ENCODE results near the gene BSG. TPM values are rescaled to one million over a fixed set of nuclear protein-coding genes. Genes with fewer than 3 reads are reported as not detected.

The BSG gene
- total and polyA plus RNA-seq, 7 experiments from 2014 or later, result 109 to 349 (median 159) TPM

- peaks cover 0 to 7% (median 4%) of the 10 kb centered on the region in 5 donors for H3K36me3 Mint-ChIP-seq
- POLR2A ChIA-PET, result interaction anchor here (0.6 to 6.3 kb wide), 5 partner anchors 14 to 127 kb away, joined by 3 to 70 read pairs (median 3); no protein-coding TSS in a partner anchor
- intact Hi-C loops (cut with micrococcal nuclease), result no loop called here
- H3K9me3 Mint-ChIP-seq, result no peaks in the 10 kb centered on the region
- CTCF ChIA-PET, result interaction anchor here (0.6 to 3.7 kb wide), 6 partner anchors 9 to 239 kb away, joined by 3 to 28 read pairs (median 4); no protein-coding TSS in a partner anchor
- H3K27ac ChIP-seq (ENCODE audit: low read depth, low read length), result peak overlapping the region; percentile 81
- peak overlapping the region; percentile 52 to 96 (median 90) for H3K4me3 Mint-ChIP-seq
- peaks cover 8 to 9% of the 10 kb centered on the region in 2 donors for H3K4me1 ChIP-seq (ENCODE audit: control insufficient read depth in 2 of 2, insufficient read depth in 2 of 2, low read length in 2 of 2)
- H3K27me3 Mint-ChIP-seq, result no peaks in the 10 kb centered on the region
- ATAC-seq (no peak), DNase-seq (no peak)
- H3K9me3 ChIP-seq (ENCODE audit: control insufficient read depth in 2 of 3, low read length in 3 of 3), result no peaks in the 10 kb centered on the region
- H3K27ac Mint-ChIP-seq, result peak overlapping the region in 7 of 9 donors; percentile 10 to 94 (median 77)
- H3K4me3 ChIP-seq (ENCODE audit: low read length), result peak overlapping the region; percentile 67
- H3K36me3 ChIP-seq (ENCODE audit: control insufficient read depth in 2 of 3, insufficient read depth in 3 of 3, low read length in 3 of 3), result peaks cover 0 to 39% (median 5%) of the 10 kb centered on the region in 3 experiments
- no peaks in the 10 kb centered on the region for H3K27me3 ChIP-seq (ENCODE audit: control insufficient read depth in 2 of 2, insufficient read depth in 2 of 2, low read length in 2 of 2)
- H3K4me1 Mint-ChIP-seq, result peaks cover 8 to 32% (median 16%) of the 10 kb centered on the region in 7 donors
Measured at GRCh38 chr19:533364-534058, 38.9 kb upstream of the BSG start.

GRCh38 chr19:534088-534487 lies 38.3 kb upstream of the BSG start:
- no peaks in the 10 kb centered on the region for H3K9me3 Mint-ChIP-seq
- Histone ChIP-seq H3K27me3 (ENCODE audit: control insufficient read depth in 2 of 2, insufficient read depth in 2 of 2, low read length in 2 of 2) (no peaks in the 10 kb centered on the region), H3K36me3 (ENCODE audit: control insufficient read depth in 2 of 3, insufficient read depth in 3 of 3, low read length in 3 of 3) (peaks cover 0 to 43% (median 5%) of the 10 kb centered on the region in 3 experiments), H3K9me3 (ENCODE audit: control insufficient read depth in 2 of 3, low read length in 3 of 3) (no peaks in the 10 kb centered on the region), H3K4me1 (ENCODE audit: control insufficient read depth in 2 of 2, insufficient read depth in 2 of 2, low read length in 2 of 2) (peaks cover 8 to 9% of the 10 kb centered on the region in 2 donors), H3K27ac (ENCODE audit: low read depth, low read length) (peak overlapping the region; percentile 81), H3K4me3 (ENCODE audit: low read length) (no peak overlapping the region)
- ChIA-PET POLR2A (interaction anchor here (6.3 kb wide), 1 partner anchor 24 kb away, joined by 70 read pairs; no protein-coding TSS in a partner anchor), CTCF (interaction anchor here (0.9 kb wide), 1 partner anchor 240 kb away, joined by 3 read pairs; no protein-coding TSS in a partner anchor)
- ATAC-seq, result no peak
- peak overlapping the region in 6 of 9 donors; percentile 10 to 94 (median 32) for H3K27ac Mint-ChIP-seq
- peaks cover 0 to 8% (median 4%) of the 10 kb centered on the region in 5 donors for H3K36me3 Mint-ChIP-seq
- peaks cover 8 to 32% (median 16%) of the 10 kb centered on the region in 7 donors for H3K4me1 Mint-ChIP-seq
- peak overlapping the region in 7 of 10 donors; percentile 20 to 96 (median 90) for H3K4me3 Mint-ChIP-seq
- H3K27me3 Mint-ChIP-seq, result no peaks in the 10 kb centered on the region
- no peak for DNase-seq
- intact Hi-C loops (cut with micrococcal nuclease), result no loop called here

- no peaks in the 10 kb centered on the region for H3K9me3 Mint-ChIP-seq
- CTCF ChIA-PET, result no interaction called here
- H3K27ac ChIP-seq (ENCODE audit: low read depth, low read length), result no peak overlapping the region
- DNase-seq (no peak), ATAC-seq (no peak)
- H3K4me1 Mint-ChIP-seq, result peaks cover 8 to 29% (median 16%) of the 10 kb centered on the region in 7 donors
- peaks cover 0 to 50% (median 5%) of the 10 kb centered on the region in 3 experiments for H3K36me3 ChIP-seq (ENCODE audit: control insufficient read depth in 2 of 3, insufficient read depth in 3 of 3, low read length in 3 of 3)
- H3K4me3 Mint-ChIP-seq, result peak overlapping the region in 5 of 10 donors; percentile 51 to 71 (median 53)
- H3K9me3 ChIP-seq (ENCODE audit: control insufficient read depth in 2 of 3, low read length in 3 of 3), result no peaks in the 10 kb centered on the region
- H3K27ac Mint-ChIP-seq, result peak overlapping the region in 2 of 9 donors; percentile 52 to 76
- peaks cover 0 to 8% (median 4%) of the 10 kb centered on the region in 5 donors for H3K36me3 Mint-ChIP-seq
- H3K27me3 Mint-ChIP-seq, result no peaks in the 10 kb centered on the region
- intact Hi-C loops (cut with micrococcal nuclease), result no loop called here
- no peak overlapping the region for H3K4me3 ChIP-seq (ENCODE audit: low read length)
- peaks cover 8 to 9% of the 10 kb centered on the region in 2 donors for H3K4me1 ChIP-seq (ENCODE audit: control insufficient read depth in 2 of 2, insufficient read depth in 2 of 2, low read length in 2 of 2)
- no peaks in the 10 kb centered on the region for H3K27me3 ChIP-seq (ENCODE audit: control insufficient read depth in 2 of 2, insufficient read depth in 2 of 2, low read length in 2 of 2)
- POLR2A ChIA-PET, result no interaction called here
Measured at GRCh38 chr19:535017-535835, 37.2 kb upstream of the BSG start.

- peaks cover 8 to 9% of the 10 kb centered on the region in 2 donors for H3K4me1 ChIP-seq (ENCODE audit: control insufficient read depth in 2 of 2, insufficient read depth in 2 of 2, low read length in 2 of 2)
- peak overlapping the region in 1 of 9 donors; percentile 28 for H3K27ac Mint-ChIP-seq
- H3K27me3 ChIP-seq (ENCODE audit: control insufficient read depth in 2 of 2, insufficient read depth in 2 of 2, low read length in 2 of 2), result no peaks in the 10 kb centered on the region
- POLR2A ChIA-PET, result no interaction called here
- no peaks in the 10 kb centered on the region for H3K27me3 Mint-ChIP-seq
- H3K9me3 Mint-ChIP-seq, result no peaks in the 10 kb centered on the region
- no peaks in the 10 kb centered on the region for H3K9me3 ChIP-seq (ENCODE audit: control insufficient read depth in 2 of 3, low read length in 3 of 3)
- DNase-seq, result no peak
- H3K4me1 Mint-ChIP-seq, result peaks cover 8 to 25% (median 16%) of the 10 kb centered on the region in 7 donors
- intact Hi-C loops (cut with micrococcal nuclease), result no loop called here
- H3K27ac ChIP-seq (ENCODE audit: low read depth, low read length), result no peak overlapping the region
- peaks cover 0 to 8% (median 4%) of the 10 kb centered on the region in 5 donors for H3K36me3 Mint-ChIP-seq
- H3K36me3 ChIP-seq (ENCODE audit: control insufficient read depth in 2 of 3, insufficient read depth in 3 of 3, low read length in 3 of 3), result peaks cover 0 to 56% (median 5%) of the 10 kb centered on the region in 3 experiments
- peak overlapping the region in 1 of 10 donors; percentile 34 for H3K4me3 Mint-ChIP-seq
- H3K4me3 ChIP-seq (ENCODE audit: low read length), result no peak overlapping the region
- ATAC-seq, result no peak
- CTCF ChIA-PET, result interaction anchor here (0.6 kb wide), 1 partner anchor 901 kb away, joined by 3 read pairs; no protein-coding TSS in a partner anchor
Measured at GRCh38 chr19:536031-536880, 36.1 kb upstream of the BSG start.

GRCh38 chr19:536881-537404 lies 35.5 kb upstream of the BSG start:
- H3K27ac ChIP-seq (ENCODE audit: low read depth, low read length), result no peak overlapping the region
- POLR2A ChIA-PET, result no interaction called here
- no peak overlapping the region for H3K27ac Mint-ChIP-seq
- H3K27me3 ChIP-seq (ENCODE audit: control insufficient read depth in 2 of 2, insufficient read depth in 2 of 2, low read length in 2 of 2), result no peaks in the 10 kb centered on the region
- DNase-seq, result no peak
- H3K4me1 ChIP-seq (ENCODE audit: control insufficient read depth in 2 of 2, insufficient read depth in 2 of 2, low read length in 2 of 2), result peaks cover 8 to 9% of the 10 kb centered on the region in 2 donors
- H3K4me3 Mint-ChIP-seq, result no peak overlapping the region
- no peak overlapping the region for H3K4me3 ChIP-seq (ENCODE audit: low read length)
- ATAC-seq, result no peak
- intact Hi-C loops (cut with micrococcal nuclease), result no loop called here
- H3K36me3 ChIP-seq (ENCODE audit: control insufficient read depth in 2 of 3, insufficient read depth in 3 of 3, low read length in 3 of 3), result peaks cover 0 to 61% (median 5%) of the 10 kb centered on the region in 3 experiments
- no peaks in the 10 kb centered on the region for H3K9me3 ChIP-seq (ENCODE audit: control insufficient read depth in 2 of 3, low read length in 3 of 3)
- peaks cover 8 to 25% (median 16%) of the 10 kb centered on the region in 7 donors for H3K4me1 Mint-ChIP-seq
- H3K27me3 Mint-ChIP-seq, result no peaks in the 10 kb centered on the region
- no peaks in the 10 kb centered on the region for H3K9me3 Mint-ChIP-seq
- CTCF ChIA-PET, result no interaction called here
- peaks cover 0 to 8% (median 4%) of the 10 kb centered on the region in 5 donors for H3K36me3 Mint-ChIP-seq
